ENCODE results near the gene CLIC1. TPM values are rescaled to one million over a fixed set of nuclear protein-coding genes. Genes with fewer than 3 reads are reported as not detected.
"Not testable (repeated sequence)": the region's sequence is repeated elsewhere in the genome, so short reads cannot be mapped to it uniquely, and the experiment has no call there.

Gene CLIC1
- total RNA-seq, 1 experiment from 2014 or later = 210 TPM

DNA sequence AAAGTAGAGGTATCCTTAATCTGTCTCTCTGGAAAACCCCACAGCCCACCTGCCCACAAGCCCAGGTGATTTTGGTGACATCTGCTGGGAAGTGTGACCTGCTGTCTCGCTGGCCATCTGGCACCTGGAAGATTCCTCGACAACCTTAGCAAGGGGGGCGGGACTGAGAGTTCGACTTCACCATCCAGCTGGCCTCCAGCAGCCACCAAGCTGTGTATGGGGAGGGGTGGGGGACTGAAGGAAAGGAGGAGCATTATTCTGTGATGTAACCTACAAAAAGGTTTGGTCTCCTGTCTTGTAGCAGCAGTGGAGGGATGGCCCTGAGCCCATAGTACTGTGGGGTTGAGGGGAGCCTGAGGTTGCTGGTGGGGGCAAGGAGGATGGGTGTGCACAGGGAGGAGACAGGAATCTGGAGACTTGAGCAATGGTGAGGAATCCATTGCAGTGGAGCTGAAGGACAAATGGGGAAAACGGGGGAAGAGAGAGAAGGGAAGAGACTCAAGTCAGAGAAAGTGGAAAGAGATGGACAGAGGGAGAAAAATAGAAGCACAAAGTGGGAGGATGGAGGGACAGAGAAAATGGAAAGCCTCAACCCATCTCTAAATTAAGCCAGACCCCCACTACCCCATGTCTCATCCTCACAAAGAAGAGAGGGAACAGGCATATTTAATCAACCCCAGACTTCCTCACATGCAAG is 25.7 kb downstream of the CLIC1 start:
- H3K36me3 ChIP-seq = no peaks in the 10 kb centered on the region
- H3K4me1 ChIP-seq = no peaks in the 10 kb centered on the region
- H3K27ac ChIP-seq = no peak overlapping the region
- H3K4me3 ChIP-seq = no peak overlapping the region
- peaks cover 19% of the 10 kb centered on the region for H3K27me3 ChIP-seq
- no peaks in the 10 kb centered on the region for H3K9me3 ChIP-seq (replicated peaks)
- DNase-seq = no peak

DNA sequence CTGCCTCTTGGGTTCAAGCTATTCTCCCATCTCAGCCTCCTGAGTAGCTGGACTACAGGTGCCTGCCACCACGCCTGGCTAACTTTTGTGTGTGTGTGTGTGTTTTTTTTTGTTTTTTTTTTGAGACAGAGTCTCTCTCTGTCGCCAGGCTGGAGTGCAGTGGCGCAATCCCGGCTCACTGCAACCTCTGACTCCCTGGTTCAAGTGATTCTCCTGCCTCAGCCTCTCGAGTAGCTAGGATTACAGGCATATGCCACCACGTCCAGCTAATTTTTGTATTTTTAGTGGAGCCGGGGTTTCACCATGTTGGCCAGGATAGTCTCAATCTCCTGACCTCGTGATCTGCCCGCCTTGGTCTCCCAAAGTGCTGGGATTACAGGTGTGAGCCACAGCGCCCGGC is 27.2 kb downstream of the CLIC1 start:
- not testable (repeated sequence) for H3K36me3 ChIP-seq; DNase-seq; H3K27ac ChIP-seq; H3K4me3 ChIP-seq; H3K9me3 ChIP-seq (replicated peaks); H3K4me1 ChIP-seq
- peaks cover 13% of the 10 kb centered on the region; the same call in 1 of the 2 replicates for H3K27me3 ChIP-seq

GRCh38 chr6:31708224-31708623 is 28.1 kb downstream of the CLIC1 start:
- Histone ChIP-seq H3K9me3 (replicated peaks) (no peaks in the 10 kb centered on the region), H3K36me3 (no peaks in the 10 kb centered on the region)

DNA sequence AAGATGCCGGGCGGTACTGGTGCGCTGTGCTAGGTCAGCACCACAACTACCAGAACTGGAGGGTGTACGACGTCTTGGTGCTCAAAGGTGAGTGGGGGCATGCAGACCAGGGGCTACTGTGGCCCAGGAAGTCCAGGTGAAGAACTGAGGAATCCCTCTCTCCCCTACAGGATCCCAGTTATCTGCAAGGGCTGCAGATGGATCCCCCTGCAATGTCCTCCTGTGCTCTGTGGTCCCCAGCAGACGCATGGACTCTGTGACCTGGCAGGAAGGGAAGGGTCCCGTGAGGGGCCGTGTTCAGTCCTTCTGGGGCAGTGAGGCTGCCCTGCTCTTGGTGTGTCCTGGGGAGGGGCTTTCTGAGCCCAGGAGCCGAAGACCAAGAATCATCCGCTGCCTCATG is 28.6 kb downstream of the CLIC1 start:
- Histone ChIP-seq H3K27me3 (peaks cover 11% of the 10 kb centered on the region; the same call in 1 of the 2 replicates), H3K9me3 (replicated peaks) (no peaks in the 10 kb centered on the region), H3K4me1 (no peaks in the 10 kb centered on the region), H3K27ac (no peak overlapping the region), H3K4me3 (no peak overlapping the region), H3K36me3 (no peaks in the 10 kb centered on the region)
- DNase-seq = no peak

More at GRCh38 chr6:31708224-31708623, 28.1 kb downstream of the CLIC1 start:
- H3K4me1 ChIP-seq = no peaks in the 10 kb centered on the region
- DNase-seq = no peak
- no peak overlapping the region for H3K4me3 ChIP-seq
- H3K27ac ChIP-seq = no peak overlapping the region
- H3K27me3 ChIP-seq = peaks cover 13% of the 10 kb centered on the region; the same call in 1 of the 2 replicates

GRCh38 chr6:31706599-31706998 is 29.7 kb downstream of the CLIC1 start, which contains the start of gene LY6G6F:
LY6G6F (plus strand) TSS chr6:31706866; CDS start chr6:31706907, 41 bp downstream.
- DNase-seq = no peak
- Histone ChIP-seq H3K9me3 (replicated peaks) (no peaks in the 10 kb centered on the region), H3K4me1 (peaks cover 5% of the 10 kb centered on the region), H3K27me3 (peaks cover 3% of the 10 kb centered on the region; the same call in 1 of the 2 replicates), H3K36me3 (no peaks in the 10 kb centered on the region), H3K27ac (no peak within 1 kb of the TSS), H3K4me3 (no peak within 1 kb of the TSS)

GRCh38 chr6:31705931-31706330 is 30.4 kb downstream of the CLIC1 start:
- Histone ChIP-seq H3K27me3 (no peaks in the 10 kb centered on the region), H3K4me1 (peaks cover 10% of the 10 kb centered on the region), H3K9me3 (replicated peaks) (no peaks in the 10 kb centered on the region), H3K36me3 (no peaks in the 10 kb centered on the region), H3K4me3 (no peak overlapping the region), H3K27ac (no peak overlapping the region)
- DNase-seq = no peak

DNA sequence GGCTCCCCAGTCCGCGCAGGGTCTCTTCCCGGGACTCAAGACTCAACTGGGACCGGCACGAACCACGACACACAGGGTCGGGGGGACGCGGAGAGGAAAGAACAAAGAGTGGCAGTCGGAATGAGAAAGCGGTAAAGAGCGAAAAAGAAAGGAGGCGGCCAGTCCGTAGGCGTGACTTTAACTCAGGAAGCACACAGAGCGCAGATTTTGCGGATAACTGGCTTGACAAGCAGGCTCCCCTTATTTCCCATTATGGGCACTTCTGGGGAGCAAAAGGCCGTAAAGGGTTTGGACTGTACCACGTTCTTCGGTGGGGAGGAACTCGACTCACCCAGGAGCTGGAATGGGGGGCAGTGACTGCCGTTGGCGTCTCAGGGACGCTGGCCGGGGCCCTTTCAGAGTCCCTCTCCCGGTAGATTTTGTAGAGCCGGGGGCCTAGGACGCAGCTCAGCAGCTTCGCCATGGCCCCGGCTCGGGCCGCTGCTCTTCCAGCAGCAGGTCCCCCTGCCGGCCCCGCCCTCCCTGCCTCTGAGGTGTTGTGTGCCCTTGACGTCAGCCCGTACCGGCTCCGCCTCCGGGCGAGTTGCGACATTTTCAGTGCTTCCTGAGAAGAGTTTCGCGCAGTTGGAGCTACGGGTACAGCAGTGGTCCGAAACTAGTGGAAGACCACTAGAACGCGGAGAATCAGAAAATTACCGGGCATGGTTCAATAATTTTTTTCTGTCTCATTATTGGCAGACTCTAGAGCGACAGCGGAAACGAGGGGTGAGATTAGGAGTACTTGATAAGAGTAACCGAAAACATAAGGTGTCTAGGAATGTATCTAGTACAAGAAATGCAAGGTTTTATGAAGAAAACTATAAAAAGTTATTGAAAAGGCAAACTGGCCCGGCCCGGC is 33.3 kb downstream of the CLIC1 start, which contains the start of gene ABHD16A:
ABHD16A (minus strand) TSS at position 506 of the 898 bp plus-strand sequence; CDS start at position 463, 43 bp downstream.
- H3K27me3 ChIP-seq = no peaks in the 10 kb centered on the region
- H3K9me3 ChIP-seq (replicated peaks) = no peaks in the 10 kb centered on the region
- peak; percentile 97 to 98 for DNase-seq
- H3K4me3 ChIP-seq = peak within 1 kb of the TSS; percentile 79
- no peaks in the 10 kb centered on the region for H3K36me3 ChIP-seq
- H3K27ac ChIP-seq = peak within 1 kb of the TSS; percentile 68
- peaks cover 10% of the 10 kb centered on the region for H3K4me1 ChIP-seq

DNA sequence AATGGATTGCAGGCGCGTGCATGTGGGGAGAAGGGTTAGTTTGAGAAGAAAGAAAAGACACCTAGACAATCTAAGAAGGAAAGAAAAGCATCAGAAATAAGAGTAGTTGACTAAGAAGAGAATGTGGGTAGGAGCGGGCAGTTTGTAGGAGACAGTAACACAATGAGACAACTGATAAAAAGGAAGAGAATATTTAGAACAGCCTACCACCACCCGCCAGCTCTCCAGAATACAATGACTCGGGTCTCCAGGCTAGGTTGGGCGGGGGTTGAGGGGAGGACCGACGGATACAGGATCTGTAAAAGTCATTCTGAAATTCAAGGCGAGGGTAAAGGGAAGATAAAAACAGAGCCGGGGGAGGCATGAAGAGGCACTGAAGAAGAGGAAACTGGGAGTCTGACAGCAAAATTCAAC is 33.9 kb downstream of the CLIC1 start:
- H3K27me3 ChIP-seq = no peaks in the 10 kb centered on the region
- DNase-seq = no peak
- no peaks in the 10 kb centered on the region for H3K36me3 ChIP-seq
- peaks cover 10% of the 10 kb centered on the region for H3K4me1 ChIP-seq
- H3K9me3 ChIP-seq (replicated peaks) = no peaks in the 10 kb centered on the region
- peak overlapping the region; percentile 79 for H3K4me3 ChIP-seq
- H3K27ac ChIP-seq = peak overlapping the region; percentile 68

- Histone ChIP-seq H3K36me3 (no peaks in the 10 kb centered on the region), H3K9me3 (replicated peaks) (no peaks in the 10 kb centered on the region), H3K4me3 (peak overlapping the region; percentile 79), H3K27ac (no peak overlapping the region), H3K4me1 (peaks cover 10% of the 10 kb centered on the region), H3K27me3 (no peaks in the 10 kb centered on the region)
- peak; percentile 48 to 54 for DNase-seq
Observed at GRCh38 chr6:31701666-31702404, 34.5 kb downstream of the CLIC1 start.

DNA sequence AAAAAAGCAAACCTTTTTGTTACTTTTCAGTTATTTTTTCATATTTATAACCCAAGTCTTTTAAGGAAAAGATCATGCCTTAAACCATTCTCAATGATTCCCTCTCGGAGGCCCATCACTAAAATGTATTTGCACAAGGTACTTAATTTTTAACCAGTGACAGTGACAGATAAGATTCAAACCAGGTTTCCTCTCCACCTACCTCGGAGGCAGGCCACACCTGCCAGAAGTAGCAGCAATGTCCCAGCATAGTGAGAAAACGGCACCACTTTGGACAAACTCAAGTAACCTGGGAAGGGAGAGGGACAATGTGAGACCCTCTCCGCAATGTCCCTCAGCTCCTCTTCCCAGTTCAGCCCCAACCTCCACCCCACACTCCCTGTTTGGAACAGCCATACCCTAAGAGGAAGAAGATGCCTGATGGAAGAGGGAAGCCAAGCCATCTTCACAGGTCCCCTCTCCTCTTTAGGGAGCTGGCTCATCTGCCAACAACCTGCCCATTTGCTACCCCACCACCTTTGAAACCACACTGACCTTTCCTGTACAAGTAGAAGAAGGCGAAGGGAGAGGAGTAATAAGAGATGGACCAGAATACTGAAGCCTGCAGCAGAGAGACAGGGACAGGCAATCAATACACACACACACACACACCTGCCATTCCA is 35.5 kb downstream of the CLIC1 start:
- Histone ChIP-seq H3K4me1 (peaks cover 10% of the 10 kb centered on the region), H3K4me3 (no peak overlapping the region), H3K9me3 (replicated peaks) (no peaks in the 10 kb centered on the region), H3K27ac (no peak overlapping the region), H3K36me3 (no peaks in the 10 kb centered on the region), H3K27me3 (no peaks in the 10 kb centered on the region)
- no peak for DNase-seq

DNA sequence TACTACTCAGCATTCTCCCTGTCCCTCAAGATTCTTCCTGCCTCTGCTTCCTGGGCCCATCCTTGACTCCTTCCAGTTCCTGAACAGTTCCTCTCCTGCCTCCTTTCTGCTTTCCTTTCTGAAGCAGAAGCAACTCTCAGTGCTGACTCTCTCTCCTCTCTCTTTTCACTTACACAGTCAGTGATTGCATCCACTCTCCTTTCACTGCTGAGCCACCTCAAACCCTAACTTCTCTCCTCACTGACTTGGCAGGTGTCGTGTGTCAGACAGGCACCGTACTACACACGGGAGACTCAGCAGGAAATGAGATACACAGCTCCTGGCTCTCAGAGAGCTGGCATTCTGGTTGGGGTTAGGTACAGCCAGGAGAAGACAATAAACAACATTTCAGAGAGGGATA is 38.8 kb downstream of the CLIC1 start:
- Histone ChIP-seq H3K4me3 (no peak overlapping the region), H3K36me3 (no peaks in the 10 kb centered on the region; the same call in 1 of the 2 replicates), H3K27me3 (no peaks in the 10 kb centered on the region), H3K27ac (no peak overlapping the region), H3K9me3 (replicated peaks) (no peaks in the 10 kb centered on the region), H3K4me1 (peaks cover 10% of the 10 kb centered on the region)
- no peak for DNase-seq

GRCh38 chr6:31693535-31693934 is 42.8 kb downstream of the CLIC1 start:
- DNase-seq = no peak
- no peaks in the 10 kb centered on the region for H3K27me3 ChIP-seq
- H3K9me3 ChIP-seq (replicated peaks) = no peaks in the 10 kb centered on the region
- H3K36me3 ChIP-seq = peaks cover 3% of the 10 kb centered on the region
- no peaks in the 10 kb centered on the region for H3K4me1 ChIP-seq
- H3K27ac ChIP-seq = no peak overlapping the region
- H3K4me3 ChIP-seq = no peak overlapping the region

DNA sequence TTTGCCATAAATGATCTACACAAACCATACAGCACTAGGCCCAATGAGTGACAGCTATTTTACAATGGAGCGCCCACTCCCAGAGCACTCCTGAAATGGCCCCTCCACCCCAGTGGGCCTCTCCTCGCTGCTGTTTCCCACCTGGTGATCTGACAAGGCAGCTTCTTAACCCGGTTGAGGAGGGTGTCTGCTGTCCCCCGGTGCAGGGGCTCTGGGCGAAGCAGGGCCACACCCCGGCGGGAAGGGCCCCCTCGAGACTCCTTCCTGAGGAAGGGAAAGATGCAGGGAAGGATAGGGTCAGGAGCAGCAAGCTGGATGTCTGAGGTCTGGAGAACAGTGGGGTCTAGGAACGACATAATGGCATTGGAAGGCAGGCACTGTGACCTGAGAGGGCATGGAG is 43.4 kb downstream of the CLIC1 start:
- Histone ChIP-seq H3K9me3 (replicated peaks) (no peaks in the 10 kb centered on the region), H3K4me1 (peaks cover under 1% of the 10 kb centered on the region; the same call in 1 of the 2 replicates), H3K27me3 (no peaks in the 10 kb centered on the region), H3K27ac (no peak overlapping the region), H3K4me3 (no peak overlapping the region), H3K36me3 (peaks cover 3% of the 10 kb centered on the region)
- no peak for DNase-seq

GRCh38 chr6:31692353-31692752 is 44.0 kb downstream of the CLIC1 start:
- H3K27me3 ChIP-seq = no peaks in the 10 kb centered on the region
- H3K9me3 ChIP-seq (replicated peaks) = no peaks in the 10 kb centered on the region
- no peak overlapping the region for H3K27ac ChIP-seq
- no peak for DNase-seq
- H3K4me1 ChIP-seq = peaks cover 5% of the 10 kb centered on the region
- H3K36me3 ChIP-seq = peaks cover 3% of the 10 kb centered on the region
- no peak overlapping the region for H3K4me3 ChIP-seq
